Activated naive CD8-positive, alpha-beta T cell treated with anti-CD3 and anti-CD28 coated beads for 36 hours (primary cell): ENCODE data around the gene GRM8. TPM values are rescaled to one million over a fixed set of nuclear protein-coding genes. Genes with fewer than 3 reads are reported as not detected.

ENCODE experiments used
- DNase-seq: peaks from one replicate; pipeline ENCODE4 v3.0.0; 2021
- H3K27ac Mint-ChIP-seq: one replicate; pipeline ENCODE4 v1.8.0; 2022; ENCODE audit warnings: mild to moderate bottlenecking, moderate library complexity, mixed read lengths
- H3K27me3 Mint-ChIP-seq: one replicate; pipeline ENCODE4 v1.8.0; 2022; ENCODE audit warnings: mild to moderate bottlenecking, mixed read lengths
- H3K36me3 Mint-ChIP-seq: one replicate; pipeline ENCODE4 v1.8.0; 2021; ENCODE audit warnings: mild to moderate bottlenecking, mixed read lengths
- H3K4me1 Mint-ChIP-seq: one replicate; pipeline ENCODE4 v1.8.0; 2021; ENCODE audit warnings: mixed read lengths
- H3K4me3 Mint-ChIP-seq: one replicate; pipeline ENCODE4 v1.8.0; 2022; ENCODE audit warnings: mild to moderate bottlenecking, moderate library complexity, mixed read lengths
- H3K9me3 Mint-ChIP-seq: one replicate; pipeline ENCODE4 v1.8.0; 2022; ENCODE audit warnings: mixed read lengths
- total RNA-seq, 2 experiments: library from RNA; stranded (reverse); gene quantifications; one replicate each; pipeline ENCODE4 v1.2.3, GENCODE V29; 2021

Gene GRM8
- total RNA-seq, 2 experiments from 2014 or later = not detected

DNA sequence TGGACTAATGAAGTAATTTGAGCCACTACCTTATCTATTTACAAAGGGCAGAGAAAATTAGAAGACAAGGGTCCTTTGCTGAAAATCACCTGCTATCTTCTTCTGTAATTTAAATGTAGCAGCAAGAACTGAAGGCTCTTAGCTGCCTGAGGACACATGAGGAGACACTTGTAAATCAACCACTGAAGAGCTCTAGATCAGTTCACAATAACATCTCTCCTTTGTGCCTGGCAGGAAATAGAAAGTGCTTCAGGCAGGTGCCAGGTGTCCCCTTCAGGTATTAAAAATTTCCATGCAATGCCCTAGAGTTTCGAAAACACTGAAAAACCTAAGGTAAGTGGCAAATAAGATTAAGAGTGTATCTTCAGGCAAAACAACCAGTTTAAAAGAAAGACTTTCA, 474.6 kb downstream of the GRM8 start:
- Mint-ChIP-seq H3K9me3 (no peaks in the 10 kb centered on the region), H3K4me3 (no peak overlapping the region), H3K36me3 (no peaks in the 10 kb centered on the region), H3K4me1 (no peaks in the 10 kb centered on the region), H3K27me3 (peaks cover 7% of the 10 kb centered on the region), H3K27ac (no peak overlapping the region)
- no peak for DNase-seq

DNA sequence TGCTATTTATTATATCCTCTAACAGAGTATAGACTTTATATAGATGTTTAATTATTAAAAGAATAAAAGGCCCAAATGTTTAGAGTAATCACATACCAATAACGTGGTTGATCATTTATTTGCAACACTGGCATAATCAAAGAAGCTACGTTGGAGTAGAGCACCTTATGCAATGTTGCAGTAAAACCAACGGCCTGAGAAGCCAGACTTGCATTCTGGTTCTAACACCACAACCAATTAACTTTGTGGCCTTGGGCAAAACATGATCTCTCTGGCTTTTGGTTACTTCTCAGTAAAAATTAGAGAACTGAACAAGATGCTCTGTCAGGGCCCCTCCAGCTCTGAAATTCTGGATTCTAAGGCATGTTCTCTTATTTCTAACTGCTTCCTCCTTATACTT, 476.2 kb downstream of the GRM8 start:
- H3K4me3 Mint-ChIP-seq = no peak overlapping the region
- H3K27me3 Mint-ChIP-seq = peaks cover 15% of the 10 kb centered on the region

DNA sequence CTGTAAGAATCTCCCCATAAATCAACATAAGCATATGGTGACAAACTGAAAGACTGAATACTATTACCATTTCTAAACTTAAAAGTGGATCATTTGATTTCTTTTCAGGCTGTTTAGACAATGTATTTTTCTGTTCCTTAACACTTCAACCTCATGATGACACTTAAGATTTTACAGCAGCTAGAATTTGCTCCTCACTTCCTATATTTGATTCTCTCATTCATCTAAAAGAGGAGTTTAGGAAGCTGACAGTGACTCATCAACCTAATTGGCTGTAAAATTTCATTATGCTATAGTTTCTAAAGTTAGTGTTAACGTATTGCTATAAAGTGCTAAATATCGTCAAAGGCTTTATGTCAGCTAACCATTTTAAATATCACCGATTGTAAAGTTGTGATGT, 478.7 kb downstream of the GRM8 start:
- Mint-ChIP-seq H3K36me3 (no peaks in the 10 kb centered on the region), H3K27me3 (peaks cover 11% of the 10 kb centered on the region), H3K27ac (no peak overlapping the region), H3K9me3 (no peaks in the 10 kb centered on the region), H3K4me1 (no peaks in the 10 kb centered on the region), H3K4me3 (no peak overlapping the region)
- no peak for DNase-seq

More for the DNA sequence above, 476.2 kb downstream of the GRM8 start:
- no peak for DNase-seq
- Mint-ChIP-seq H3K36me3 (no peaks in the 10 kb centered on the region), H3K9me3 (no peaks in the 10 kb centered on the region), H3K27ac (no peak overlapping the region), H3K4me1 (no peaks in the 10 kb centered on the region)

DNA sequence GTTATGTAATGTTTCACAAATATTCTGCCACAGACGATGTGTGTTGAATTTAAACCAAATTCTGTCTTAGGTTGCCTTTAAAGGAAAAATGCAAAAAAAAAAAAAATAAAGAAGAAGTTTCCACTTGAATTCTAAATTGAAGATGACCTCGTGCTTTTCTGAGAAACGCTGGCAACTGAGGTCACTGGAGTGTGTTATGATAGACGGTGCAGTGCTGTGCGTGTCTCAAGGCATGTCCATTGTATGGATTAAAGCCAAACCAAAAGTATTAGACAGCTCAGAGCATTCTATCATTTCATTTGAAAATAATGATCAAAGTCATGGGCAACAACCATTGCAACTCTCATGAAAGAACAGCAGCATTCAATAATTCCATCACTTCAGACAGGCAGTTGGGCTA, 483.9 kb downstream of the GRM8 start:
- Mint-ChIP-seq H3K4me1 (no peaks in the 10 kb centered on the region), H3K27me3 (peaks cover 8% of the 10 kb centered on the region), H3K9me3 (no peaks in the 10 kb centered on the region), H3K27ac (no peak overlapping the region), H3K4me3 (no peak overlapping the region), H3K36me3 (no peaks in the 10 kb centered on the region)
- no peak for DNase-seq

DNA sequence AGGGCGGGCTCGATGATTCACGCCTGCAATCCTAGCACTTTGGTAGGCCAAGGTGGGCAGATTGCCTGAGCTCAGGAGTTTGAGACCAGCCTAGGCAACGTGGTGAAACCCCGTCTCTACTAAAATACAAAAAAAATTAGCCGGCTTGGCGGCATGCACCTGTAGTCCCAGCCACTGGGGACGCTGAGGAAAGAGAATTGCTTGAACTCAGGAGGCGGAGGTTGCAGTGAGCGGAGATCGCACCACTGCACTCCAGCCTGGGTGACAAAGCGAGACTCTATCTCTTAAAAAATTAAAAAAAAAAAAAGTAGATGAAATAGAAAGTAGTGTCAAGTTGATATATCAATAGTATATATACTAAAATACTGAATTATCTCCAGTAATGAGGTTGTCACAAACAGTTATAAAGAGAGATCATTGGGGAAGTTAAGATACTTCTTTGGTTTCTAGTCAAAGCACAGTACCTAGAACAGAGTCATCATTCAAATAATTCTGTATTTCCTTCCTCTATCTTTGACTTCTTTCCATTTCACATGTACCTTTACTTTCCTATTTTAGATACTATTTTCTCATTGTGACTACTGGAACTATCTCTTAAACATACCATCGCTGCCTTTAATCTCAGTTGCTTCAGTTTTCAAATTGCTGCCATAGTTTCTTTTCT, 491.7 kb downstream of the GRM8 start:
- H3K36me3 Mint-ChIP-seq = no peaks in the 10 kb centered on the region
- H3K27me3 Mint-ChIP-seq = no peaks in the 10 kb centered on the region
- no peak for DNase-seq
- H3K4me3 Mint-ChIP-seq = no peak overlapping the region
- H3K9me3 Mint-ChIP-seq = no peaks in the 10 kb centered on the region
- no peaks in the 10 kb centered on the region for H3K4me1 Mint-ChIP-seq
- H3K27ac Mint-ChIP-seq = no peak overlapping the region

DNA sequence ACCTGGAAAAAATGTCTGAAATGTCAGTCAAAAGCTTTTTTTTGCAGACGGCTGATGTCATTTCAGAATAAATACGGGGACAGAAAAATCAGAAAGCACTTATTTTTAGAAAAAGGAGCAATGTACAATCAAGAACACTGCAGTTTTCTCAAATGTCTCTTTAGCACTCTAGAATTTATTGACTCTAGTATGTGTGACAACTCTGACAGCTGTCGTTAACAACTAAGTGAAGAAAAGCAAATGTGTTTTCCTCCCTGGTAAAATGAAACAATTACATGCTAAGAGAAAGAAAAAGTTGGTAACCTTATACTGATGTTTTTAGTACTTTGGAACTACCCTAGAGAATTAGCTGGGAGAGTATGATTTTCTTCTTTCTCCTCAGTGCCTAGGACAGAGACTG, 497.4 kb downstream of the GRM8 start:
- no peak overlapping the region for H3K4me3 Mint-ChIP-seq
- H3K36me3 Mint-ChIP-seq = no peaks in the 10 kb centered on the region
- H3K4me1 Mint-ChIP-seq = no peaks in the 10 kb centered on the region
- no peaks in the 10 kb centered on the region for H3K9me3 Mint-ChIP-seq
- H3K27ac Mint-ChIP-seq = no peak overlapping the region
- no peak for DNase-seq
- no peaks in the 10 kb centered on the region for H3K27me3 Mint-ChIP-seq

DNA sequence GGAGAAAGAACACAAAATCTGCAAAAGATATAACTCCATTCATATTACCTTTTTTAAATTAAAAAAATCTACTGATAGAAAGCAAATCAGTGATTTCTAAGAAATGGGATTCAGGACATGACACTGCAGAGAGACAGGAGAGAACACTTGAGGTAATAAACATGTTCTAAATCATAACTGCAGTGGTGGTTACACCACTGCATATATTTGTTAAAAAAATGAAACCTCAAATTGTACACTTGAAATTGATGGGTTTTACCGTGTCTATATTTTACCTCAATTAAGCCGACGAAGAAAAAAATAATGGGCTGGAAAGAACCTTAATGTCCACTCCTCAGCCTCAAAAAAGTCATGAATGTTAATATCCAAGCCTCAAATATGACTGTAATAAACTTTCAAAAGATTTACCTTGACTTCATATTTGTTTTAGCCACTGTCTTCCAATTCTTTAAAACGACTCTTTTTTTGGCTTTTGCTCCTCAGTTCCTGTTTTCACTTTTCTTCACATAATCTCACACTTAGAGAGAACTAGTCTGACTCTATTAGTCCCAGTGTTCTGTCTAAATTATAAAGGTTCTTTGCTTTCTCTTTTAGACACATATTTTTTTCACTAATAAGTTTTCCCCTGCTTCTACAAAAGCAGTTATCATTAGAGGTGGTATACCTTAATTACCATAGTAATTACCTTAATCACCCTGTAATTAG, 502.4 kb downstream of the GRM8 start:
- Mint-ChIP-seq H3K9me3 (no peaks in the 10 kb centered on the region), H3K4me1 (no peaks in the 10 kb centered on the region), H3K4me3 (no peak overlapping the region), H3K27me3 (no peaks in the 10 kb centered on the region), H3K27ac (no peak overlapping the region), H3K36me3 (no peaks in the 10 kb centered on the region)
- DNase-seq = no peak

DNA sequence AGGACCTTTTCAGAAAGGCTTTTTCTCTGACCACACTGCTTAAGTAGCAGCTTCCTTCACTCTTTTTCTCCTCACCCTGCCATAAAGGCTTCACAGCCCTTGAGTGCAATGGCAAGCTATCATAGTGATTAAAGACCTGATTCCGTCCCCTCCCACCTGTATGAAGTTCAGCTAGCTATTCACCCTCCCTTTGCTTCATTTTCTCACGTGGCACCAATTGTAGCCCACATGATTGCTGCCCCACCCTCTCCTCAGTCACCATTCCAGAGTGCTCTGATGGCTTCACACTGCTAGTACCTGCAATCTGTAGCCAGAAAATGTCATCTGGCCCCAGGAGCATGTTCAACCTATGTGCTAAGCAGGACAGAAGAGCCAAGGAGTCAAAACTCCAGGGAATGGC, 523.8 kb downstream of the GRM8 start:
- Mint-ChIP-seq H3K36me3 (no peaks in the 10 kb centered on the region), H3K4me1 (no peaks in the 10 kb centered on the region), H3K4me3 (no peak overlapping the region), H3K9me3 (no peaks in the 10 kb centered on the region), H3K27me3 (no peaks in the 10 kb centered on the region), H3K27ac (no peak overlapping the region)
- no peak for DNase-seq

DNA sequence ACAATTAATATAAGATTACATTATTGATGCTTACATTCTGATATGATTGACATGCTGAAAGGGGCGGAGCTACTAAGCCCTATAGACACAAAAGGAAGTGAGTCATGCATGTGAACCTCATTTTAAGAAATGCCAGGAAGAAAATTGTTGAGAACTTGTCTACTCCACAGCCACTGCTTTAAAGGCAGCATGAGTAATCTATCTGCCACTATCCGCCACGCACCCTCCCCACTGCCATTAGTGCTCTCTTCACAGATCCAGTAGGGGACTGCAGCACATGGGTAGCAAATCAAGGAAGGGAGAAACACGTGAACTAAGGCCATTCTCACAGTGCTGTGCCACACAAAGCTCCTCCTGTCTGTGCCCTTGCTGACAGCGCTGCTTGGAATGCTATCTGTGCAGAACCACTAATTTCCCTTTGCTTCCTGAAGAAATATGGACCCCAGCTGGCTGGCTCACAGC, 524.8 kb downstream of the GRM8 start:
- Mint-ChIP-seq H3K27ac (no peak overlapping the region), H3K4me3 (no peak overlapping the region)
- peak; percentile 0 for DNase-seq

DNA sequence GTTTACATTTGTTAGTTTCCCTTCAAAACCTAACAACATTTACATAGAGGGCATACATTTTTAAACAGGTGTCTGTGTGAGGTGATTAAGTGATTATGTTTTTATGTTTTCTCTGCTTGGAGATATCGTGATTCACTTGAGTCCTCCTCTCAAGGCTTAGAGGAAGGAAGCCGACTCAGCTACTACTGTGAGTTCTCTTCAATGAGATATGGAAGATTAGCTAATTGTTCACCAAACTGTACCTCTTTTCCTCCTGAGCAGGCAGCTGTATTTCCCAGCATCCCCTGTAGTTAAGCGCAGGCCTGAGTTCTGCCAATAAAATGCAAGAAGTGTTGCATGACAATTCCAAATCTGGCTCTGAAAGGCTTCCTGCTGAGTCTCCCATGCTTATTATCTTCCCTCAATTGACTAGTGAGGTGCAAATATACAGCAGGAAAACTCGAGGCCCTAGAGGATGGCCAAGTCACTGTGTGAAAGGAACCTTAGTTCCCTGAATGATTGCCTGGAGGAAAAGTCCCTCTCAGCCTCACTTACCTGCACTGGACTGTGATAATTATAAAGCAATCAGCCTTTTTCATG, 528.7 kb downstream of the GRM8 start:
- Mint-ChIP-seq H3K4me1 (no peaks in the 10 kb centered on the region), H3K4me3 (no peak overlapping the region), H3K9me3 (no peaks in the 10 kb centered on the region), H3K27ac (no peak overlapping the region), H3K36me3 (no peaks in the 10 kb centered on the region), H3K27me3 (peaks cover 3% of the 10 kb centered on the region)
- DNase-seq = no peak

More for the DNA sequence above, 524.8 kb downstream of the GRM8 start:
- H3K27me3 Mint-ChIP-seq = peaks cover 3% of the 10 kb centered on the region
- no peaks in the 10 kb centered on the region for H3K9me3 Mint-ChIP-seq
- H3K36me3 Mint-ChIP-seq = no peaks in the 10 kb centered on the region
- H3K4me1 Mint-ChIP-seq = no peaks in the 10 kb centered on the region

DNA sequence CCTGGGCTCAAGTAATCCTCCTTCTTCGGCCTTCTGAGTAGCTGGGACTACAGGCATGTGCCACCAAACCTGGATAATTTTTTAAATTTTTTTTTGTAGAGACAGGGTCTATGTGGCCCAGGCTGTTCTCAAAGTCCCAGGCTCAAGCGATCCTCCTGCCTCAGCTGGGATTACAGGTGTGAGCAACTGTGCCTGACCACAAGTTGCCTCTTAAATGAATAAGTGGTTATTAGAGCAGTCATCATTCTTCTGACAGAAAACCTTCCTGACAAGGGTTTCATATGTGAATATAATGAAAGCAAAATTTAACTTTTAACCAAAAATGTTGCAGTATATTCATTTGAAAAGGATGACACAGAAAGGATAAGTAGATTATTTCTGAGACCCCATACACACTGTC, 532.5 kb downstream of the GRM8 start:
- H3K36me3 Mint-ChIP-seq = no peaks in the 10 kb centered on the region
- DNase-seq = no peak
- no peak overlapping the region for H3K27ac Mint-ChIP-seq
- H3K4me3 Mint-ChIP-seq = no peak overlapping the region
- peaks cover 3% of the 10 kb centered on the region for H3K27me3 Mint-ChIP-seq
- no peaks in the 10 kb centered on the region for H3K9me3 Mint-ChIP-seq
- no peaks in the 10 kb centered on the region for H3K4me1 Mint-ChIP-seq

DNA sequence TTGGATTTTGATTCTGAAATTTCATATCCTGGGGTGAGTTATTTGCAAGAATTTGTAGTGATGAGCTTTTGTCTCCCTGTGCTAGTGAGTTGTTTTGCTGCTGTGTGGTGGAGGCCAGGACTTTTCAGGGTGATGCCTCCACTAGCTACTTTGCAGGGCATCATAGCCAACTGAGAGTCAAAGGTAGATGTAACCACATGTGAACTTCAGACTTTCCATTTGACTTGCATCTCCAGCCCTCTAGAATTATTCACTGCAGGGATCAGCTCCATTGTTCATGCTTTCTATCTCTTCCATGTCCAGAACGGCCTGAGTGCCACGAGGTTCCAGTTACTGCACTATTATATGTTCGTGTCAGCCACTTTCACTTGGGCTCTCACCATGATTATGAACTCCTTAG, 534.3 kb downstream of the GRM8 start:
- Mint-ChIP-seq H3K4me3 (no peak overlapping the region), H3K27me3 (peaks cover 3% of the 10 kb centered on the region), H3K36me3 (no peaks in the 10 kb centered on the region), H3K4me1 (no peaks in the 10 kb centered on the region), H3K27ac (no peak overlapping the region), H3K9me3 (no peaks in the 10 kb centered on the region)
- DNase-seq = no peak

DNA sequence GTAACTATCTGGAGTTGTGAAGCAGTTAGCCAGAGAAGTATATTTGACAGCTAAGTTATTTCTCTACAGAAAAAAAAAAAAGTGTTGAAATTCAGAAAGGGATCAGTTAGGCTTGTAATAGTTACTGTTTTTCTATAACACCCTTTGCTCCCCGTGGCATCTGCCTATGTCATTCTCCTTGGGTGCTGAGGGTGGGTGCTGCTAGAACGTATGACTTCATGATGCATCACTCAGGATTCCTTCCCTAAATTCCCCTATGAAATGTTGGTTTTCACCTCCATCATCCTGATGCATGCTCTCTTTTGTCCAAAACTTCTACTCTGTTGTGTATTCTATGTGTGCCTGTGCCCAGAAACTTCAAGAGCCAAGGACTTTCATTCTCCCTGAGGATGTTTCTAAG, 536.4 kb downstream of the GRM8 start:
- peaks cover 4% of the 10 kb centered on the region for H3K9me3 Mint-ChIP-seq
- no peaks in the 10 kb centered on the region for H3K4me1 Mint-ChIP-seq
- DNase-seq = no peak
- no peaks in the 10 kb centered on the region for H3K36me3 Mint-ChIP-seq
- no peak overlapping the region for H3K4me3 Mint-ChIP-seq
- H3K27me3 Mint-ChIP-seq = no peaks in the 10 kb centered on the region
- no peak overlapping the region for H3K27ac Mint-ChIP-seq

DNA sequence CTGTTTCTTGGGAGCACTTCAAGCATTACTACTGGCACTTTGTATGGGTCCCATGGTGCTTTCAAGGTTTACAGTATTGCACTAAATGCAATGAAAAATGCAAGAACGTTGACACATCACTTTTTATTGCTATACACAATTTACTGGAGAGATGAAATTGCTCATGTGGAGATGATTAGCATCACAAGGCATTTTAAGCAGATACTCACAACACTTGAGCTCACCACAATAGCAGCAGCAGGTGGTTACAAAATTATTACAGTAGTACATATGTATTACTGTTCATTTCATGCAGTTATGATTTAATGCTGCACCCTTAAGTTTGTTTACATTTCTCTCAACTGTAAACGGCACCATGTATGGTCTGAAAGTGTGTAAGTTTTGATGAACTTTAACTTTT, 537.7 kb downstream of the GRM8 start:
- no peaks in the 10 kb centered on the region for H3K36me3 Mint-ChIP-seq
- H3K4me1 Mint-ChIP-seq = no peaks in the 10 kb centered on the region
- H3K27me3 Mint-ChIP-seq = no peaks in the 10 kb centered on the region
- no peak for DNase-seq
- peaks cover 4% of the 10 kb centered on the region for H3K9me3 Mint-ChIP-seq
- H3K27ac Mint-ChIP-seq = no peak overlapping the region
- no peak overlapping the region for H3K4me3 Mint-ChIP-seq

DNA sequence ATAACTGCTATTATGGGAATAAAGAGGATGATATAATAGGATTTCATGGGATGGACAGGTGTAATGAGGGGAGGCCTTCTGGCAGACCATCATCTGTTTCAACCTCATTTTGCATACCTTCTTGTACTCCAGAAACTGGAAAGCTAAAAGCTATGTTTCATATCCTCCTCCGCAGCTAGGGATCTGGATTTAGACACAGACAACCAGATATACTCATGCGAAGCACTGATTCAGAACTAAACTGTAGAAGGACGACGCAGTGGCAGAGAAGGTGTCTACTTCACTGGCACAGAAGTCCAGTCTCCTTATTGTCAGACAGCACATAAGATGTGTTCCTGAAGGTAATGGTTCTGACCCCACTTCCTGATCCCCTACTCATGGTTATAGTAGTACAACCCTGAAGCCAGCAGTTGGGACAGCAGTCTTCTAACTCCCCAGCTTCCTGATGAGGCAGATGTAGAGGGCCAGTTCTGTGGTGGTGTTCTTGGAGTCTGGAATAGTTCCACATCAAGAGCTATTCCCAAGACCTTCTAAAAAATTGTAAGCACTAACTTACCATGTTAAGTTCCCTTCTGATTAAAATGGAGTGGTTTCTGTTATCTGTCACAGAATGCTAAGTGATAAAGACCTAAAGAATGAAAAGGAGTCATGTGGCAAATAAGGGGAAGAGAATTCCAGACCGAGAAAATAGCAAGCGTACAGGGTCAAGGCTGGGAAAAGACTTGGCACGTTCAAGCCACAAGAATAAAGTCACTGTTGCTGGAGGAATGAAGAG, 550.3 kb downstream of the GRM8 start:
- Mint-ChIP-seq H3K9me3 (peaks cover 2% of the 10 kb centered on the region), H3K27ac (no peak overlapping the region), H3K4me1 (no peaks in the 10 kb centered on the region), H3K36me3 (no peaks in the 10 kb centered on the region), H3K4me3 (no peak overlapping the region), H3K27me3 (no peaks in the 10 kb centered on the region)
- no peak for DNase-seq
